CD14-positive monocyte (primary cell): ENCODE measurements around the gene LRSAM1. TPM values are rescaled to one million over a fixed set of nuclear protein-coding genes. Genes with fewer than 3 reads are reported as not detected.
A peak's percentile ranks its signal among the peaks of the same experiment; 100 is the strongest.

Source experiments
- DNase-seq, 3 donors: peaks; one replicate each; pipeline ENCODE4 v3.0.0-alpha.2; 2011 to 2022
- H2AFZ ChIP-seq: 2 replicates; pipeline ENCODE4 v1.6.0; 2012; ENCODE audit warnings: mild to moderate bottlenecking, low read depth, low read length, inconsistent platforms; ENCODE audit not compliant: insufficient read depth, poor library complexity, severe bottlenecking
- H3K27ac ChIP-seq, 2 donors: 1 replicate in 1 of 2; 2 replicates in 1 of 2; pipeline ENCODE4 v1.5.1; 2012 to 2013; ENCODE audit warnings: low read length in 2 of 2, control low read depth in 1 of 2, inconsistent platforms in 1 of 2, low read depth in 1 of 2, mild to moderate bottlenecking in 1 of 2
- H3K27me3 ChIP-seq, 2 donors: one replicate each; pipeline versions ENCODE4 v1.6.0 to v1.6.1; 2011 to 2013; ENCODE audit warnings: low read length in 2 of 2; ENCODE audit not compliant: control insufficient read depth in 2 of 2, insufficient read depth in 2 of 2
- H3K36me3 ChIP-seq, 2 donors: replicated peaks in 1 of 2; 1 replicate in 1 of 2; 2 replicates in 1 of 2; pipeline versions ENCODE4 v1.5.1 to v1.6.1; 2012 to 2013; ENCODE audit warnings: low read length in 2 of 2, control low read depth in 1 of 2, inconsistent platforms in 1 of 2, mild to moderate bottlenecking in 1 of 2; ENCODE audit not compliant: insufficient read depth in 2 of 2, control insufficient read depth in 1 of 2
- H3K4me1 ChIP-seq, 2 donors: 1 replicate in 1 of 2; 2 replicates in 1 of 2; pipeline versions ENCODE4 v1.5.1 to v1.6.1; 2012 to 2013; ENCODE audit warnings: low read length in 2 of 2, control low read depth in 1 of 2, inconsistent platforms in 1 of 2, mild to moderate bottlenecking in 1 of 2, moderate library complexity in 1 of 2; ENCODE audit not compliant: insufficient read depth in 2 of 2, control insufficient read depth in 1 of 2
- H3K4me2 ChIP-seq: replicated peaks from 2 replicates; pipeline ENCODE3; 2012; ENCODE audit warnings: low read length, moderate library complexity, mild to moderate bottlenecking; ENCODE audit not compliant: poor library complexity, severe bottlenecking; ENCODE audit errors: extremely low read depth
- H3K4me3 ChIP-seq, 3 experiments: fragments of 200-600 bp in 1 of 3; sonication (generic) in 1 of 3; replicated peaks in 1 of 3; 1 replicate in 2 of 3; 2 replicates in 1 of 3; pipeline ENCODE4 v1.5.1; 2011 to 2013; ENCODE audit warnings: low read length in 3 of 3, mild to moderate bottlenecking in 3 of 3, control low read depth in 2 of 3, low read depth in 2 of 3, inconsistent platforms in 1 of 3, moderate library complexity in 1 of 3
- H3K79me2 ChIP-seq: 2 replicates; pipeline ENCODE4 v1.6.0; 2012; ENCODE audit warnings: mild to moderate bottlenecking, control low read depth, inconsistent platforms, low read length, moderate library complexity; ENCODE audit not compliant: insufficient read depth
- H3K9ac ChIP-seq: 2 replicates; pipeline ENCODE4 v1.6.0; 2017; ENCODE audit warnings: low read length, mild to moderate bottlenecking; ENCODE audit not compliant: insufficient read depth, poor library complexity, severe bottlenecking
- H3K9me3 ChIP-seq, 2 donors: replicated peaks in 1 of 2; 1 replicate in 1 of 2; 2 replicates in 1 of 2; pipeline versions ENCODE4 v1.5.1 to v1.6.1; 2012 to 2013; ENCODE audit warnings: low read length in 2 of 2, control low read depth in 1 of 2; ENCODE audit not compliant: control insufficient read depth in 1 of 2, insufficient read depth in 1 of 2
- H4K20me1 ChIP-seq: 2 replicates; pipeline ENCODE4 v1.6.0; 2012; ENCODE audit warnings: mild to moderate bottlenecking, low read length, control low read depth, moderate library complexity; ENCODE audit not compliant: insufficient read depth
- H3K27ac Mint-ChIP-seq, 7 donors: one replicate each; pipeline ENCODE4 v1.8.0; 2020; ENCODE audit warnings: mild to moderate bottlenecking in 7 of 7, mixed read lengths in 7 of 7, moderate library complexity in 6 of 7, inconsistent platforms in 2 of 7
- H3K27me3 Mint-ChIP-seq, 3 donors: one replicate each; pipeline ENCODE4 v1.8.0; 2021 to 2022; ENCODE audit warnings: low read depth in 3 of 3, mild to moderate bottlenecking in 3 of 3, mixed read lengths in 3 of 3, moderate library complexity in 3 of 3, inconsistent platforms in 1 of 3
- H3K36me3 Mint-ChIP-seq, 2 donors: one replicate each; pipeline ENCODE4 v1.8.0; 2020; ENCODE audit warnings: mixed read lengths in 2 of 2, inconsistent platforms in 1 of 2, mild to moderate bottlenecking in 1 of 2
- H3K4me1 Mint-ChIP-seq: one replicate; pipeline ENCODE4 v1.8.0; 2020; ENCODE audit warnings: mild to moderate bottlenecking, mixed read lengths
- H3K4me3 Mint-ChIP-seq, 2 donors: one replicate each; pipeline ENCODE4 v1.8.0; 2020; ENCODE audit warnings: mild to moderate bottlenecking in 2 of 2, mixed read lengths in 2 of 2, moderate library complexity in 1 of 2
- H3K9me3 Mint-ChIP-seq, 7 donors: one replicate each; pipeline ENCODE4 v1.8.0; 2020 to 2022; ENCODE audit warnings: mixed read lengths in 7 of 7, mild to moderate bottlenecking in 6 of 7, moderate library complexity in 6 of 7, inconsistent platforms in 2 of 7
- CTCF ChIP-seq: fragments of 200-600 bp; IDR thresholded peaks from one replicate; pipeline ENCODE4 v1.8.0; 2022; ENCODE audit warnings: antibody characterized with exemption, mild to moderate bottlenecking
- WGBS: methylation state at CpG from one replicate; pipeline ENCODE4 v1.1.5; 2013; ENCODE audit warnings: missing lambda C conversion rate; ENCODE audit not compliant: insufficient coverage; 5-methylcytosine and 5-hydroxymethylcytosine counted together
- intact Hi-C, 2 donors: fragments of 100-400 bp; cut with micrococcal nuclease; formaldehyde crosslinking; loops; one replicate each; pipeline versions ENCODE4 v1.15.0 to v1.15.1; 2023
- polyA plus RNA-seq, 3 donors: library from polyadenylated mRNA; depleted of rRNA in 1 of 3; unstranded in 2 of 3; stranded (reverse) in 1 of 3; fragments of 300-500 nt in 2 of 3; fragments of >200 nt in 1 of 3; fragmentation: Illumina TruSeq in 2 of 3; gene quantifications; 1 replicate in 2 of 3; 2 replicates in 1 of 3; pipeline ENCODE4 v1.2.3, GENCODE V29; 2012 to 2021

LRSAM1 gene
- polyA plus RNA-seq, 3 donors: 6.0 to 19.8 (median 8.2) TPM

DNA sequence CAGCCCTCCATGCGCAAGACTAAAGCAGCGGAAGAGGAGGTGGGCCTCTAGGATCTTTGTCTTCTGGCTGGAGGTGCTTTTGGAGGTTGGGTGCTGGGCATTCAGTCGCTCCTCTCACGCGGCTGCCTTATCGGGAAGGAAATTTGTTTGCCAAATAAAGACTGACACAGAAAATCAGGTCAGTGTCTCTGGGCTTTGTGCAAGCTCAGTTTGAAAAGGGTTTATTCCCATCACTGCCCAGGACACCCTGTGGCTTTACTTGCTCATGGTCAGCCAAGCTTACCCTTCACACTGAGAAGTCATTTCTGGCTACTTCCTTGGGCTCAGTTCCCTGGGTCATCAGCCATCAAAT lies 43.8 kb upstream of the LRSAM1 start:
- H3K27me3 ChIP-seq: no peaks in the 10 kb centered on the region
- DNase-seq: no peak
- H3K4me3 Mint-ChIP-seq: no peak overlapping the region
- H3K4me1 Mint-ChIP-seq: peaks cover 20% of the 10 kb centered on the region
- intact Hi-C loops: no loop called here
- H3K36me3 Mint-ChIP-seq: peaks cover 7 to 11% of the 10 kb centered on the region in 2 donors
- no peaks in the 10 kb centered on the region for H3K9me3 Mint-ChIP-seq
- no peak overlapping the region for H3K27ac Mint-ChIP-seq
- H3K9me3 ChIP-seq: no peaks in the 10 kb centered on the region
- H3K36me3 ChIP-seq: peaks cover 0 to 4% of the 10 kb centered on the region in 2 donors
- no peaks in the 10 kb centered on the region for H4K20me1 ChIP-seq
- no peak for TF ChIP-seq CTCF
- peaks cover 21 to 22% of the 10 kb centered on the region in 2 donors for H3K4me1 ChIP-seq
- WGBS: 100% methylated on average over 3 of the region's 6 CpGs
- H3K27ac ChIP-seq: no peak overlapping the region
- peaks cover 0 to 2% (median 2%) of the 10 kb centered on the region in 3 donors for H3K27me3 Mint-ChIP-seq
- no peaks in the 10 kb centered on the region for H3K79me2 ChIP-seq
- no peak overlapping the region for H3K9ac ChIP-seq
- H3K4me3 ChIP-seq: no peak overlapping the region
- H3K4me2 ChIP-seq: no peak overlapping the region
- no peak overlapping the region for H2AFZ ChIP-seq

DNA sequence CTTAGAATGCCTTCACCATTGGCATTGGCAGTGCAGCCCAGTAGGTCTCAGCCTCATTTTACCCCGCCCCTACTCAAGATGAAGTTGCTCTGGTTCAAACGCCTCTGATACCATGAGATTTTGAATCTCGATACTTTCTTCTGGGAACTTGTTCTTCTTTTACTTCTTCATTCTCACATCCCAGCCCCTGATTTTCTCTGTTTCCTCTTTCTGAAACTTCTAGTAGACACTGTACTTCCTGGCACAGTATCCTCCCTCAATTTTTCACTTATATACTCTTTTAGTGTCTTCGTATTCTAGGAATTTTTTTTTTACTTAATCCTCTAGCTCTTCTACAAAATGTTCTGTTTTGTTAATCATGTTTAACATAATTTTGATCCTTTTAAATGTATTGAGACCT lies 40.2 kb upstream of the LRSAM1 start:
- Histone ChIP-seq H3K79me2 (no peaks in the 10 kb centered on the region), H2AFZ (peak overlapping the region; percentile 8), H4K20me1 (no peaks in the 10 kb centered on the region), H3K4me2 (peak overlapping the region; percentile 20), H3K9ac (no peak overlapping the region), H3K36me3 (no peaks in the 10 kb centered on the region), H3K4me3 (peak overlapping the region in 1 of 3 experiments; percentile 15), H3K27ac (peak overlapping the region; percentile 47 to 49), H3K27me3 (no peaks in the 10 kb centered on the region), H3K4me1 (peaks cover 21 to 22% of the 10 kb centered on the region in 2 donors), H3K9me3 (no peaks in the 10 kb centered on the region)
- TF ChIP-seq CTCF: no peak
- Mint-ChIP-seq H3K27me3 (peaks cover 2 to 12% (median 8%) of the 10 kb centered on the region in 3 donors), H3K4me3 (peak overlapping the region in 1 of 2 donors; percentile 41), H3K36me3 (peaks cover 5 to 7% of the 10 kb centered on the region in 2 donors), H3K4me1 (peaks cover 20% of the 10 kb centered on the region), H3K9me3 (no peaks in the 10 kb centered on the region), H3K27ac (peak overlapping the region; percentile 37 to 94 (median 84))
- WGBS: 28% methylated on average over 3 of the region's 4 CpGs
- DNase-seq: peak in 2 of 3 donors; percentile 47
- intact Hi-C loops: no loop called here
